ENCODE data around the gene TMEM18.

DNA sequence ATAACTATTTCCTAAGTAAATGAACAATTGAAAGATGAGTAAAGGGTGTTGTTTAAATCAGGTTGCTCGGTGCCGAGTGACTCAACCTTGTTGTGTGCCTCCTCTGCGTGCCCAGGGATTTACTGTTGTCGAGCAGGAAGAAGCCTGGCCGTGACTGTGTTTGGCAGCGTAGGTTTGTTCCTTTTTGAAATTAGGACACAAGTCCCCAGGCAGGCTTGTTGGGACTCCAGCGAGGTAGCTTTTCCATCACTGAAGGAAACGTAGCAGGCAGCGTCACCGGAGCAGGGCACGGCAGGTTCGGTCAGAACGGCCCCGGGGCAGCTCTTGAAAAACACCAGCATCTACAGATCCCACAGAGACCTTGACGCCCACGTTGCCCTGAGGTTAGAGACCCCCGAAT is 48.6 kb downstream of the TMEM18 start:
- no peak for TF ChIP-seq TAF1 (IDR thresholded peaks at IDR 0.05; ENCODE audit: borderline replicate concordance, insufficient read depth, low read length)
- no peak for TF ChIP-seq POLR2AphosphoS5 (IDR thresholded peaks at IDR 0.05; ENCODE audit: low read depth, low read length)
- TF ChIP-seq, protein P1, sequence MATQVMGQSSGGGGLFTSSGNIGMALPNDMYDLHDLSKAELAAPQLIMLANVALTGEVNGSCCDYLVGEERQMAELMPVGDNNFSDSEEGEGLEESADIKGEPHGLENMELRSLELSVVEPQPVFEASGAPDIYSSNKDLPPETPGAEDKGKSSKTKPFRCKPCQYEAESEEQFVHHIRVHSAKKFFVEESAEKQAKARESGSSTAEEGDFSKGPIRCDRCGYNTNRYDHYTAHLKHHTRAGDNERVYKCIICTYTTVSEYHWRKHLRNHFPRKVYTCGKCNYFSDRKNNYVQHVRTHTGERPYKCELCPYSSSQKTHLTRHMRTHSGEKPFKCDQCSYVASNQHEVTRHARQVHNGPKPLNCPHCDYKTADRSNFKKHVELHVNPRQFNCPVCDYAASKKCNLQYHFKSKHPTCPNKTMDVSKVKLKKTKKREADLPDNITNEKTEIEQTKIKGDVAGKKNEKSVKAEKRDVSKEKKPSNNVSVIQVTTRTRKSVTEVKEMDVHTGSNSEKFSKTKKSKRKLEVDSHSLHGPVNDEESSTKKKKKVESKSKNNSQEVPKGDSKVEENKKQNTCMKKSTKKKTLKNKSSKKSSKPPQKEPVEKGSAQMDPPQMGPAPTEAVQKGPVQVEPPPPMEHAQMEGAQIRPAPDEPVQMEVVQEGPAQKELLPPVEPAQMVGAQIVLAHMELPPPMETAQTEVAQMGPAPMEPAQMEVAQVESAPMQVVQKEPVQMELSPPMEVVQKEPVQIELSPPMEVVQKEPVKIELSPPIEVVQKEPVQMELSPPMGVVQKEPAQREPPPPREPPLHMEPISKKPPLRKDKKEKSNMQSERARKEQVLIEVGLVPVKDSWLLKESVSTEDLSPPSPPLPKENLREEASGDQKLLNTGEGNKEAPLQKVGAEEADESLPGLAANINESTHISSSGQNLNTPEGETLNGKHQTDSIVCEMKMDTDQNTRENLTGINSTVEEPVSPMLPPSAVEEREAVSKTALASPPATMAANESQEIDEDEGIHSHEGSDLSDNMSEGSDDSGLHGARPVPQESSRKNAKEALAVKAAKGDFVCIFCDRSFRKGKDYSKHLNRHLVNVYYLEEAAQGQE (IDR thresholded peaks at IDR 0.05; ENCODE audit: insufficient read depth in 1 of 2, low read depth in 2 of 2, low read length in 2 of 2) = no peak

All from PFSK-1 (cell line).